Endothelial cell (in vitro differentiated cells): ENCODE measurements around the gene TP53INP2. TPM values are rescaled to one million over a fixed set of nuclear protein-coding genes. Genes with fewer than 3 reads are reported as not detected.

Source experiments
- DNase-seq: peaks from one replicate; pipeline ENCODE4 v3.0.0; 2021; ENCODE audit warnings: low spot score
- H3K27ac Mint-ChIP-seq: one replicate; pipeline ENCODE4 v1.8.0; 2021; ENCODE audit warnings: mixed read lengths, inconsistent platforms; ENCODE audit not compliant: unreplicated experiment
- H3K27me3 Mint-ChIP-seq: one replicate; pipeline ENCODE4 v1.8.0; 2021; ENCODE audit warnings: mild to moderate bottlenecking, moderate library complexity, mixed read lengths, inconsistent platforms; ENCODE audit not compliant: unreplicated experiment
- H3K36me3 Mint-ChIP-seq: one replicate; pipeline ENCODE4 v1.8.0; 2021; ENCODE audit warnings: mild to moderate bottlenecking, low read depth, mixed read lengths, inconsistent platforms; ENCODE audit not compliant: unreplicated experiment
- H3K4me1 Mint-ChIP-seq: one replicate; pipeline ENCODE4 v1.8.0; 2021; ENCODE audit warnings: mild to moderate bottlenecking, mixed read lengths, inconsistent platforms; ENCODE audit not compliant: unreplicated experiment
- H3K4me3 Mint-ChIP-seq: one replicate; pipeline ENCODE4 v1.8.0; 2021; ENCODE audit warnings: mild to moderate bottlenecking, mixed read lengths, inconsistent platforms; ENCODE audit not compliant: unreplicated experiment
- H3K9me3 Mint-ChIP-seq: one replicate; pipeline ENCODE4 v1.8.0; 2021; ENCODE audit warnings: mixed read lengths, inconsistent platforms; ENCODE audit not compliant: unreplicated experiment
- total RNA-seq: library from RNA; stranded (reverse); fragmentation: NEBNext Ultra II Directional; extraction: Animal tissue kit (Norgen Biotek cat#: 25700); gene quantifications from one replicate; pipeline ENCODE4 v1.2.1, GENCODE V29; 2021; ENCODE audit not compliant: unreplicated experiment
- TF ChIP-seq, protein P1 (sequence below): fragments of 200-600 bp; sonication (generic); IDR thresholded peaks from one replicate; pipeline ENCODE4 v1.5.0; 2021; ENCODE audit warnings: antibody characterized with exemption; ENCODE audit not compliant: unreplicated experiment

TP53INP2 gene
- total RNA-seq, 1 donor from 2014 or later, result 68.5 TPM

DNA sequence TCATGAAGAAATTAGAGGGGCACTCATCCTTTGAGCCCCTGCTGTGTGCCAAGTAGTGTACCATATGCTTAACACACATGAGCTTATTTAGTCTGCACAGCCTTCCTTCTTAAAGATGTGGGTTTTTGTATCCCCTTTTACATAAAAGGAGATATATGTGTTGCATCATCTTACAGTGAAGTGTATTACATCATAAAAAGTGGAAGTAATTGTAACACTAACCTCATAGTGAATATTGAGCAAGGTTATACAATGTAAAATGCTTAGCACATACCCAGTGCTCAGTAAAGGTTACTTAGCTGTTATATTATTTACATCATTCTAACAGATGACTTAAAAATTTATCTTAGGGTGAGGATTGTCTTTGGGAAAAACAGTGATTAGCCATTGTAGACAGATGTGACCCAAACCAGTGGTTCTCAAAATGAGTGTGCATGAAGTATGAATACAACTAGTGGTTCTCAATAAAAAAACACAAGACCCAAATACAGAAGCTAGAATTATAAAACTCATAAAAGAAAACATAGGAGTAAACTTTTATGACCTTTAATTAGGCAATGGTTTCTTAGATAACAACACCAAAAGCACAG, 23.5 kb upstream of the TP53INP2 start:
- H3K27me3 Mint-ChIP-seq, result peaks cover 5% of the 10 kb centered on the region
- no peaks in the 10 kb centered on the region for H3K36me3 Mint-ChIP-seq
- H3K9me3 Mint-ChIP-seq, result no peaks in the 10 kb centered on the region
- no peak overlapping the region for H3K4me3 Mint-ChIP-seq
- peaks cover 13% of the 10 kb centered on the region for H3K4me1 Mint-ChIP-seq
- H3K27ac Mint-ChIP-seq, result peak overlapping the region; percentile 57
- TF ChIP-seq, protein P1, sequence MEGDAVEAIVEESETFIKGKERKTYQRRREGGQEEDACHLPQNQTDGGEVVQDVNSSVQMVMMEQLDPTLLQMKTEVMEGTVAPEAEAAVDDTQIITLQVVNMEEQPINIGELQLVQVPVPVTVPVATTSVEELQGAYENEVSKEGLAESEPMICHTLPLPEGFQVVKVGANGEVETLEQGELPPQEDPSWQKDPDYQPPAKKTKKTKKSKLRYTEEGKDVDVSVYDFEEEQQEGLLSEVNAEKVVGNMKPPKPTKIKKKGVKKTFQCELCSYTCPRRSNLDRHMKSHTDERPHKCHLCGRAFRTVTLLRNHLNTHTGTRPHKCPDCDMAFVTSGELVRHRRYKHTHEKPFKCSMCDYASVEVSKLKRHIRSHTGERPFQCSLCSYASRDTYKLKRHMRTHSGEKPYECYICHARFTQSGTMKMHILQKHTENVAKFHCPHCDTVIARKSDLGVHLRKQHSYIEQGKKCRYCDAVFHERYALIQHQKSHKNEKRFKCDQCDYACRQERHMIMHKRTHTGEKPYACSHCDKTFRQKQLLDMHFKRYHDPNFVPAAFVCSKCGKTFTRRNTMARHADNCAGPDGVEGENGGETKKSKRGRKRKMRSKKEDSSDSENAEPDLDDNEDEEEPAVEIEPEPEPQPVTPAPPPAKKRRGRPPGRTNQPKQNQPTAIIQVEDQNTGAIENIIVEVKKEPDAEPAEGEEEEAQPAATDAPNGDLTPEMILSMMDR, result no peak
- DNase-seq, result no peak

DNA sequence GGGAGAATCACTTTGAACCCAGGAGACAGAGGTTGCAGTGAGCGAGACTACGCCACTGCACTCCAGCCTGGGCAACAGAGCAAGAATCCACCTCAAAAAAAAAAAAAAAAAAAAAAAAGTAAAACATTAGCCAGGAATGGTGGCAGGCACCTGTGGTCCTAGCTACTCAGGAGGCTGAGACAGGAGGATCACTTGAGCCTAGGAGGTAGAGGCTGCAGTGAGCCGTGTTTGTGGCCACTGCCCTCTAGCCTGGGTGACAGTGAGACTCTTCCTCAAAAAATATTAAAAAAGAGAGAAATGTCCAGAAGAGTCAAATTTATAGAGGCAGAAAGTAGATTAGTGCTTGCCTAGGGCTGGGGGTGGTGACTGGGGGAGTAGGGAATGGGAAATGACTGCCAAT, 20.5 kb upstream of the TP53INP2 start:
- TF ChIP-seq, protein P1, result no peak
- Mint-ChIP-seq H3K27me3 (peaks cover 1% of the 10 kb centered on the region), H3K27ac (no peak overlapping the region), H3K4me3 (no peak overlapping the region), H3K4me1 (peaks cover 9% of the 10 kb centered on the region), H3K9me3 (no peaks in the 10 kb centered on the region), H3K36me3 (no peaks in the 10 kb centered on the region)
- no peak for DNase-seq

DNA sequence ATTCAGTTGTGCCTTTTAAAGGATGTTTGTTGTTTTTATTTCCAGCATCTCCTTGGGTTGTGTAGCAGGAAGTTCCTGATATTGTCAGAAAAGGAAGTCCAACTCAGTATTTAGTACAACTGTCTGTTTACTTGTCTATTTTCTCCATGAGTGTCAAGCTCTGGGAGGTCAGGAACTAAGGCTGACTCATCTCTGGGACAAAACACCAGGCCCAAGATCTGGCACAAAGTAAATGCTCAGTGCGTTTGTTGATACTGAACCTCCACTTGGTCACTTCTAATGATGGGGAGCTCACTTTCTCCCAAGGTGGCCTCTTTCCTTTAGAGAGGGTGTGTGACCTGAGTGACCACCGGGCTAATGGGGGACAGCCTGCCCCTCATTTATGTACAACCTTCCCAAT, 14.7 kb upstream of the TP53INP2 start:
- H3K4me1 Mint-ChIP-seq, result peaks cover 9% of the 10 kb centered on the region
- H3K4me3 Mint-ChIP-seq, result no peak overlapping the region
- no peak for DNase-seq
- peaks cover 1% of the 10 kb centered on the region for H3K27me3 Mint-ChIP-seq
- H3K9me3 Mint-ChIP-seq, result no peaks in the 10 kb centered on the region
- H3K27ac Mint-ChIP-seq, result no peak overlapping the region
- no peaks in the 10 kb centered on the region for H3K36me3 Mint-ChIP-seq
- TF ChIP-seq, protein P1, result no peak

DNA sequence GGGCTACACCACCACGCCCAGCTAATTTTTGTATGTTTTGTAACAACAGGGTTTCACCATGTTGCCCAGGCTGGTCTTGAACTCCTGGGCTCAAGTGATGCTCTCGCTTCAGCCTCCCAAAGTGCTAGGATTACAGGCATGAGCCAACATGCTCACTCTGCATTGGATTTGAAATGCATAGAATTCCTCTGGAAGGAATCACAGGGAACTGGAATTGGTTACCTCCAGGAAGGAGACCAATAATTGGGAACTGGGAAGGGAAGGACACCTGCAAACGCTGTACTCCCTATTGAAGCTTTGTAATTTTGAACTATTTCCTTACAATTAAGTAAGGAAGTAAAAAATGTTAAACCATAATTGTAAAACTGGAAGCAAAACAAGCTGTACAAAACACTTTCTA, 12.3 kb upstream of the TP53INP2 start:
- no peaks in the 10 kb centered on the region for H3K36me3 Mint-ChIP-seq
- TF ChIP-seq, protein P1, result no peak
- no peak for DNase-seq
- H3K27ac Mint-ChIP-seq, result no peak overlapping the region
- H3K9me3 Mint-ChIP-seq, result no peaks in the 10 kb centered on the region
- peaks cover 8% of the 10 kb centered on the region for H3K4me1 Mint-ChIP-seq
- H3K27me3 Mint-ChIP-seq, result peaks cover 3% of the 10 kb centered on the region
- no peak overlapping the region for H3K4me3 Mint-ChIP-seq

DNA sequence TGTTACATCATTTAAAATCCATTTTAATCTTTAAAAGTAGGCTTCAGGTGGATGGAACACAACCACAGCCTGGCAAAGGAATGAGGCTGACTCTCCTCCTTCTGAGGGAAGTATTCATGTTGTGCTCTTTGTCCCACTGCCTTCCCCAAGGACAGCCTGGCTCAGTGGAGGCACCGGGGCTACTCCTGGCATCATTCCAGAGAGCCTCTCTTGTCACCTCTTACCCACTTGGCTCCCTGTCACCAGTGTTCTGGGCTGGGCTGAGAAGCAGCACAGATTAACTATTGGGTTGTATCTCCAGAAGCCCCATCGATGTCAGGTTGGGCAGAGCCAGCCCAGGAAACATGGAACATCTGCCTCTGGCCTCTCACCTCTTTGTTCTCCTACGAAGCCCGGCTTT, 10.7 kb upstream of the TP53INP2 start:
- DNase-seq, result no peak

More for the DNA sequence above, 10.7 kb upstream of the TP53INP2 start:
- peaks cover 9% of the 10 kb centered on the region for H3K4me1 Mint-ChIP-seq
- TF ChIP-seq, protein P1, result no peak
- H3K27ac Mint-ChIP-seq, result no peak overlapping the region
- peaks cover 5% of the 10 kb centered on the region for H3K27me3 Mint-ChIP-seq
- H3K4me3 Mint-ChIP-seq, result peak overlapping the region; percentile 18
- H3K9me3 Mint-ChIP-seq, result no peaks in the 10 kb centered on the region
- no peaks in the 10 kb centered on the region for H3K36me3 Mint-ChIP-seq
